Germinal center (tissue), 1 donor: ENCODE data around the gene SPC25.
"Not testable (repeated sequence)": the region's sequence is repeated elsewhere in the genome, so short reads cannot be mapped to it uniquely, and the experiment has no call there.

Source experiments
- DNase-seq: peaks from one replicate; pipeline ENCODE4 v3.0.0; 2012; ENCODE audit warnings: mixed read lengths, low spot score

SPC25 gene

DNA sequence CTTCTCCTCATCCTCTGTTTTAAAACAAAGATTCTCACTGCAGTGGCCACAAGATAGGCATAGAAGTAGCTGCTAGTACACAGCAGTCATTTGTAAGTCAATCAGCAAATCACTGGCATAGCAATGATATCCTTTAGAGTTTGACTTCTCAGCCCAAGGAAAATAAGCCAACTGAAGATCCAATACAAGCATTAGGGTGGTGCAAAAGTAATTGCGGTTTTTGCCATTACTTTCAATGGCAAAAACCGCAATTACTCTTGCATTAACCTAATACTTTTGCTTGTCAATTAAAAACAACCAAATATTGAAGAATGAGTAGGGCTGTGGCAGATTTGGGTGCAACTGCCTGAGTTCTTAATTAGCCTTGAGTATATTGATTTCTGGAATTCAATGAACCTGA lies 13.7 kb upstream of the SPC25 start:
- no peak for DNase-seq

DNA sequence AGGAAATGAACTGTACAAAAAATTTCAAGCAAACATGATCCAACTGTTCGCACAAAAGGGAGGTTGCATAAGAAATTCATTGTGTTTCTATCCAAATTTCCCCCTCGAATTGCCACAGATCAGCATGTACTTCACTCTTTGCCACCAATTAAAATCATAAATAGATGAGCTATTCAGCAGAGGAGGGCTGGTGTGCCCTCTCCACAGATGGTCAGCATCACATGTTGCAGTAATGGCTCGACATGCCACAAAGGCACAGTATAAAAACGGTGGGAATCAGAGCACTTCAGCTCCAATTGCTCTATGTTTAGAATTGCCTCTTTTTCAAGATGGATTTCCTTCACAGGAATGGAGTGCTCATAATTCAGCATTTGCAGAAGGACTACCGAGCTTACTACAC lies 10.8 kb upstream of the SPC25 start, which contains the start of gene G6PC2:
Gene G6PC2, plus strand, starts transcription at position 289 of the 400 bp plus-strand sequence. Its CDS starts 41 bp downstream, at position 330.
- no peak for DNase-seq

DNA sequence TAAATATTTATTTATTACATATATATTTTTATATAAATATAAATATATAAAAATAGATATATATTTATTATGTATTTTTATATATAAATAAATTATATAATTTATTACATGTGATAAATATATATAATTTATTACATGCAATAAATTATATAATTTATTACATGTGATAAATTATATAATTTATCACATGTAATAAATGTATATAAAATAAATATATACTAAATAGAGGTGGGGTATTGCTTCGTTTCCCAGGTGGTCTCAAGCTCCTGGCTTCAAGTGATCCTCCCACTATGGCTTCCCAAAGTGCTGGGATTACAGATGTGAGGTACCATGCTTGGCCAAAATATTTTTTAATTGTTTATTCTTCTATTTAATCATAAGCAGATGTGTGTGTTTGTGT lies 7.2 kb upstream of the SPC25 start:
- DNase-seq = no peak

DNA sequence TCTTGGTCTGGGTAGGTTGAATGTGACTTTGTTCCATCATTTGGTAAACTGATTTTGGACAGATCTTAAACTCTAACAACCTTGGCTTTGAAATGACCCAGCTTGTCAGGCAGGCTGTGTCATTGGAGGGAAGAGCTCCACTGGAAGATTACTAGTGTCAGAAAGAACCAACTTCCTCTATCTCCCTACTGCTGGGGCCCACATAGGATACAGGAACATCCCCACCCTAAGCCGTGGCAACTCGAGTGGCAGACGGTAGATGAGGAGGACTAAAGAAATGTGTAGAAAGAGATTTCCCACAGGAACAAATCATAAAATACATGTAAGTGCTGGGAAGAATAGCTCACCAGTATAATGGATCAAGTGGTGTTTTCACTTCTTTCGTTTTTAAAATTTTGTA lies 6.6 kb upstream of the SPC25 start:
- DNase-seq = no peak

DNA sequence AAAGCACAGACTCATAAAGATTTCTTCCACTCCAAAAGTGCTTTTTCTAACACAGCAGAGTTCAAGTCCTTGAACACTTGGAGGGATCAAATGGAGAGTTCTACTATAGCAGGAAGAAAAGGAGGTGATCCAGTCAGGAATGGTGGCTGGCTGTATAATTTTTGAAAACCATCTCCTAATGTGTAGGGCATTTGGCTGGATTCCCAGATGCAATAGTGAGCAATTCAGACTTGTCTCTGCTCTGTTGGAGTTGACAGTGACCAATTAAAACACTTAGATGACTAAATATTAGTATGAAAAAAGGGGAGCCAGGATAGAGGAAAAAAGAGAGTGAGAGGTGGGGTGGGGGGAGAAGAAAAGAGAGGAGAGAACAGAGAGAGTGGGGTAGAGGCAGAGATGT lies 5.5 kb upstream of the SPC25 start:
- DNase-seq = no peak

DNA sequence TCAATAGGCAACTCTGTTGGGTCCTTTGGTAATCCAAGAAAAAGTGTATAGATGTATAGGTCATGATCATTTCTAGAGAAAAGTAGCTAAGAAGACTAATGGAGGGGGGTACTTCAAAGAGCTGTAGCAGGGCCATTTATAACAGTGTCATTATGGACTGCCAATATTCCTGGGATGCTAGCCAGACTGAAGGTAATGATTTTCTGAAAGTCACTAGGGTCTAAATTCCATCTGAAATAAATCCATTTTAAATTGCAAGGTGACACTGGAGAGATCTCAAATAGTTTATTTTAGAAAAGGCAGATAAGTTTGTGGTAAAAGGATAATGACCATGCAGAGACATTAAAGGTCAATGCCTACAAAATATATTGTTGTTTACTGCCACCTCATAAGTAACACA lies 4.5 kb upstream of the SPC25 start:
- no peak for DNase-seq

DNA sequence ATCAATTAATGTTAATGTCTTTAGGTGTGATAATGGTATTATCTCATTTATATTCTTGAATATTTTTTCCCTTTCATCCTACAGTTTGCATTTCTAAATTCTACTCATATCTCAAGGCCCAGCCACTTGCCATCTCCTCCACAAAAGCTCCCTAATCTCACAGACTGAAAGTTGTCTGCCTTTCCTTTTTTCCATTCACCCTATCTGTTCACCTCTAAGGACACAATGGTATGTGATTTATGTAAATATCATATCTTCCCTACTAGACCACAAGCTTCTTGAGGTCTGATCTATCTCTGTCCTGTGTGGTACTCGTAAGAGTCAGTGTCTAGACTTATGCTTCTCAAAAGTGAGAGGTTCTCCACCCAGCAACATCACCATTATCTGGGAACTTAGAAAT lies 3.9 kb upstream of the SPC25 start:
- no peak for DNase-seq

DNA sequence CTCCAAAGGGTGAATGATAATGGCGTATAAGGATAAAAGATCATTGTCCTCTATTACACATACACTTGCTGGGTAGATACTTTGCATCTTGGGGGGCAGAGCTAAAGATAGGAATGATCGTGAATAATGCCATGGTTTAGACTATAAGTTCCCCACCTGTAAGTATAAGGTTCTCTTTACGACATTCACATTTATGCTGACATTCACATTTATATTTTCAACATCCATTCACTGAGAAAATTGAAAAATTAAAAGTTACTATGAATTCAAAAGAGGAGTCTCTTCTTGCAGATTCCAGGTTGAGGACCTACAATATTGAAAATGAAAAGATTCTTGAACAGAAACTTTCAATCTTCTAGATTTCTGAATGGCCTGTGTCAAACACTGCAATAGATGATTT lies 2.1 kb upstream of the SPC25 start:
- no peak for DNase-seq

DNA sequence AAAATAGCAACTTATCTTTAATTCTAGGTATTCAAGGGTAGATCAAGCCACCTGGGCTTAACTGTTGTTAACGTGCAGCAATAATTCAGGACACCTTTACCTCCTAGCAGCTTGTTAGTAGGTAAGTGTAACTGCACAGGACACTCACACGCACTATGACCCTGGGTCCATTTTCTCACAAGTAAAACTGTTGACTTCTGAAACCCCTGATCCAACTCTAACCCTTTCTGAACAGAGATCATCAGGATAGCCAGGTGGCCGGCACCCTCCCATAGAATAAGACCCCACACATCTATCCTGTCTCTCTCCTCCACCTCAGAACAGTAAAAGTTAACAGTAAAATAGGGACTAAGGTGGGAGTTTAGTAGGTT lies 610 bp downstream of the SPC25 start:
- no peak for DNase-seq

DNA sequence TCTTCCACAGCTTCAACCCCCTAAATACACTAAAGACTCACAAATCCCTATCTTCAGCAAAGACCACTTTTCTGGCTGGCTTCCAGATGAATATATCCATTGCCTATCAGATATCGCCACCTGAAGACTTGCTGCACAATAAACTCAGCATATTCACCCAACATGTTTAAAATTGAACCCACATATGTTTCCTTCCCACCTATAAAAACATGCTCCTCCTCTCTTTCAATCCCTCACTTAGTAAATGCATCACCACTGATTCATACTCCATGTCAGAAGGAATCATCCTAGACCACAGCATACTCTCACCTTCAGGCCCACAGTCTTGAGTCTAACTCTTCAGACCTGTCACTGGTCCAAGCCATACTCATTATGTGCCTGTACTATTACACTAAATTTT lies 5.3 kb downstream of the SPC25 start:
- no peak for DNase-seq

DNA sequence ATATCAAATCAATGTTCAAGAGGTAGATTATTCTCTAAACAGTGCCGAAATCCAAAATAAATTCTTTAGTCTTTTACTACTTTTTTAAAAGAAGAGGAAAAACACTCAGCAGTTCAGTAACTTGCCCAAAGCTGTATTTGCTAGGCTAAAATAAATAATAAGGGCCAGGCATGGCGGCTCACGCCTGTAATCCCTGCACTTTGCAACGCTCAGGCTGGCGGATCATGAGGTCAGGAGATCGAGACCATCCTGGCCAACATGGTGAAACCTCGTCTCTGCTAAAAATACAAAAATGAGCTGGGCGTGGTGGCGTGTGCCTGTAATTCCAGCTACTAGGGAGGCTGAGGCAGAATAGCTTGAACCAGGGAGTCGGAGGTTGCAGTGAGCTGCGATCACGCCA lies 8.1 kb downstream of the SPC25 start:
- DNase-seq = not testable (repeated sequence)

DNA sequence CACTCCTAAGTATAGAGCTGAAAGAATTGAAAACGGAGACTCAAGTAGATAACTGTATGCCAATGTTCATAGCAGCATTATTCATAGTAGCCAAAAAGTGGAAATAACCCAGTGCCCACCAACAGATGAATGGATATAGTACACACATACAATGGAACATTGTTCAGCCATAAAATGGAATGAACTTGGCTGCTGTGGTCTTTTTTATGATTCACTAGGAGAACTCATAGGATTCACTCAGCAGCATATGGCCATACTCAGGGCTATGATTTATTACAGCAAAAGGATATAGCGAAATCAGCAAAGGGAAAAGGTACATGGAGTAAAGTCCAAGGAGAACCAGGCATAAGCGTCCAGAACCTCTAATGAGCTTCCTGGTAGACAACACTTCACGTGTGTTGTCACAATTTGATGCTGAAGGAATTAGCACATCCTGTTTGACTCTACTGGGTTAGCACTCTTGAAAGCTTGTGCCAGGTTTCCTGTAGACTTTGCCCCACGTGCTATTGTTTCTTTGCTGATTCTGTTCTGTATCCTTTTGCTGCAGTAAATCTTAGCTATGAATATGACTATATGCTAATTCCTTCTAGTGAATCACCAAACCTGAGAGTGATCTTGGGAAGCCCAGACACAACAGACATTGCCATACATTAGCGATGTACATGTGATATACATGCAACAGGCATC lies 15.7 kb downstream of the SPC25 start:
- DNase-seq = no peak

DNA sequence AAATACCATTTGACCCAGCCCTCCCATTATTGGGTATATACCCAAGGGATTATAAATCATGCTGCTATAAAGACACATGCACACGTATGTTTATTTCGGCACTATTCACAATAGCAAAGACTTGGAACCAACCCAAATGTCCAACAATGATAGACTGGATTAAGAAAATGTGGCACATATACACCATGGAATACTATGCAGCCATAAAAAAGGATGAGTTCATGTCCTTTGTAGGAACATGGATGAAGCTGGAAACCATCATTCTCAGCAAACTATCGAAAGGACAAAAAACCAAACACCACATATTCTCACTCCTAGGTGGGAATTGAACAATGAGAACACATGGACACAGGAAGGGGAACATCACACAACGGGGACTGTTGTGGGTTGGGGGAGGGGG lies 19.4 kb downstream of the SPC25 start:
- not testable (repeated sequence) for DNase-seq

DNA sequence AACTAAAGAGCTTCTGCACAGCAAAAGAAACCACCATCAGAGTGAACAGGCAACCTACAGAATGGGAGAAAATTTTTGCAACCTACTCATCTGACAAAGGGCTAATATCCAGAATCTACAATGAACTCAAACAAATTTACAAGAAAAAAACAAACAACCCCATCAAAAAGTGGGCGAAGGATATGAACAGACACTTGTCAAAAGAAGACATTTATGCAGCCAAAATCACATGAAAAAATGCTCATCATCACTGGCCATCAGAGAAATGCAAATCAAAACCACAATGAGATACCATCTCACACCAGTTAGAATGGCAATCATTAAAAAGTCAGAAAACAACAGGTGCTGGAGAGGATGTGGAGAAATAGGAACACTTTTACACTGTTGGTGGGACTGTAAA lies 19.9 kb downstream of the SPC25 start:
- not testable (repeated sequence) for DNase-seq

DNA sequence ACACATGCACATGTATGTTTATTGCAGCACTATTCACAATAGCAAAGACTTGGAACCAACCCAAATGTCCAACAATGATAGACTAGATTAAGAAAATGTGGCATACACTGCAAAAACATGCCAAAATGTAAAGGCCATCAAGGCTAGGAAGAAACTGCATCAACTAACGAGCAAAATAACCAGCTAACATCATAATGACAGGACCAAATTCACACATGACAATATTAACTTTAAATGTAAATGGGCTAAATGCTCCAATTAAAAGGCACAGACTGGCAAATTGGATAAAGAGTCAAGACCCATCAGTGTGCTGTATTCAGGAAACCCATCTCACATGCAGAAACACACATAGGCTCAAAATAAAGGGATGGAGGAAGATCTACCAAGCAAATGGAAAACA lies 23.1 kb downstream of the SPC25 start:
- not testable (repeated sequence) for DNase-seq

DNA sequence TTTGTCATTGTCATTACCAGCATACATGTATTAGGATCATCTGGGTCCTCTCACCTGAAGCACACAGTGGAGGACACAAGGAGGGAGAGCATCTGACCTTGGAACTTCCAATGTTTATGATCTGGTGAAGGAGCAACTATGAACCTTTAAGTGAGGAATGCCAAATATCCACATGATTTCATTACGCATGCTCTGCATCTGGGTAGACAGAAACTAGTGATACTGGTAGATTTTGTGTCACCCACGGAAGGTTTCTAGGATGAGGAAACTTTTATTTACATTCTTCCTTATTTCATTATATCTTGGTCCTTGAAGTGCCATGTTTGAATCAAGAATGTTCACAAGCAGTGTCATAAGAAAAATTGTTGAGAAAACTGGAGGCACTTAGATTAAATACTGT lies 32.1 kb downstream of the SPC25 start:
- no peak for DNase-seq

DNA sequence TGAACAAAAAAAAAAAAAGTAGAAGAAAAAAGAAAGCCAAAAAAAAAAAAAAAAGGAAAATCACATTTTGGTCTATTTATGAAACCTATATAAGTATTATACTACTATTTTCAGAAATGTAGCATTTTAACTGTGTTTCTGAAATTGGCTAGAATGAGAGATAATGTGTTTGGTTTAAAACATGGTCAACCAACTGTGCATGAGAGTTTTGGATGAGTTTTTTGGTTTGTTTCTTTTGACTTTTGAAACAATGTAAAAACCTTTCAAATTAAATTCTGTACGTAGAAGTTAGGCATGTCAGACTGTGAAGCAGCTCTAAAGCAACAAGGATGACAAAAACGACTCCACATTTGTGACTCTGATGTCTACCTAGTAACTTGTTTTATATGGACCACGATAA lies 34.6 kb downstream of the SPC25 start:
- DNase-seq = no peak

DNA sequence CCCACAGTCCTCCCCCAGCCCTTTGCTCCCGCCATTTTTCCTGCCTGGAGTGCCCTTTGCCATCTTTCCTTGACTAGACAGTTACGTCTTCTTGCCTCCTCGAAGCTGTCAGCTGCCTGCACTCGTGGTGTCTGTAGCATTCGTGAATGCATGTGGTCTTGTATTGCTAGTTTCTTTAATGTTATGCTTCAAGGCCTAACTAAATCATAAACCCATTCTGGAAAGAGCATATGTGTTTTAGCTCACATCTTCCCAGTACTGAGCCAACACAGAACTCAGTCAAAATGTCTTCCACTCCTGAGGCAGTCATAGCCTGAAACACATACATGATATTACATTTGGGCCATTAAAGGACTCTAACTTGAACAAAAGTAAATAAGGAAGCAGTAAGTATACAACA lies 35.6 kb downstream of the SPC25 start:
- no peak for DNase-seq

DNA sequence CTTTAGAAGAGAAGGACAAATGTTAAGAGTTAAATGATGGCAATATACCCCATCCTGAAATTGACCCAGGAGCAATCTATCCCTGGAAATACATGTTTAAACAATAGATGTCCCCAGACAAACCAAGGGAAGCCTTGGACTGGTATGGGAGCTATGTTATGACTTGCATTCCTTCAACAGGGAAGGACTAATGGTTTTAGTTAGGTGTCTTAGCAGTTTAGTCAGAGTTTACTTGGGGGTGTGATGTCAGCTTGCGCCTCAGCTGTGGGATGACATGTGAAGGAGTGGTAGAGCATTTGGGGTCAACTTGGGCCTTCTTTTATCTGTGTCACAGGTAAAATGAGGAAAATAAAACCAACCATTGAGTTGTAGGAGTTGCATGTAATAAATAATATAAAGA lies 36.8 kb downstream of the SPC25 start:
- no peak for DNase-seq

DNA sequence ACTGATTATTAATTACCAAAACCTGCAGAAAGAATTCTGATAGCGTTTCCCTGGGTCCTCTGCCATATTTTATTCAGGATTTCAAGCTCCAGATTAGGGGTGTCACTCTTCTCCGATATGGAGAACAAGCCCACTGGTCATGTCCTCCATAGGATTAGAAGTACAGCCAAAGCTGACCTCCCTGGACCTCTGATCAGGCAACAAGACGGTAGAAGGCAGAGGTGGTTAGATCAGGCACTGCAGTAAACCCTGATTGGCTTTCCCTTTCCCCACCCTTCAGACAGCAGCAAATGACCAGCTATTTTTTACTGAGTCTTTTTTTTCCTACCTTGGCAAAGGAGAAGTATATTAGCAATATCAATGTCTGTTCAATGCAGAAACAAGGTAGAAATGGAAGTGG lies 37.7 kb downstream of the SPC25 start:
- no peak for DNase-seq

DNA sequence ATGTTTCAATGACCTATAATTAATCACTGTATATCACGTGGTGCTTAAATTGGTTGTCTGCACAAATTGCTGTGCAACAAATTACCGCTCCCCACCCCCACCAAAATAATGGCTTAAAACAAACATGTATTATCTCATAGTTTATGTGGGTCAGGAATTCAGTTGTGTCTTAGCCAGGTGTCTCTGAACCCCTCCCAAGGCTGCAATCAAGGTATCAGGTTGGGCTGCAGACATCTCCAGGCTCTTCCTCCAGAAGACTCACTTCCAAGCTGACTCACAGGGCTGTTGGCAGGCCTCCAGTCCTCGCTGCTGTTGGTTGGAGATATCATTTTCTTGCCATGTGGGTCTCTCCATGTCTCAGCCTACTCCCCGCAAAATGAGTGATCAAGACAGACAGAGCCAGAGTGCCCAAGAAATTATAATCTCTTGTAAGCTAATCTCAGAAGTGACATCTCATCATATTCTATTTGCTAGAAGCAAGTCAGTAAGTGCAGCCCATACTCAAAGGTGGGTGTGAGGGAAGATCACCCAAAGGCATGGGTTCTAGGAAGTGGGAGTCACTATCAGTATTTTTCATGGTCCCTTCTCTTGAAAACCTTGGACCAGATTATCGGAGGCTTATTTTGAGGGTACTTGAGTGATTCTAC lies 38.4 kb downstream of the SPC25 start:
- no peak for DNase-seq

DNA sequence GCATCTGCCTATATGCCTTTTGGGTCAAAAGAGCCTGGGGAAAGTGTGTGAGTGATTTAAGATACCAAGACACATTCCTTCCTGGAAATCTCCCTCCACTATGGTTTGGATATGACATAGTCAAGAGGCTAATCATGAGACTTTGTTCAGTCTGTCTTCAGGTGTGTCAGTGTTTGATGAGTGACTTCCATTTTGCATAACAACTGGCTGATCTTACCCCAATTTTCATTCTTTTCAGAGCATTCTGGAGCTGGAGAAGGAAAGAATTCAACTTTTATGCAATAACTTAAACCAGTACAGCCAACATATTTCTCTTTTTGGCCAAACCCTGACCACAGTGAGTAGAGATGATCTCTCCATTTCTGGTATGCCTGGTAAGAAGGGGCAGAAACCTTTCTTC lies 39.4 kb downstream of the SPC25 start:
- DNase-seq = no peak

DNA sequence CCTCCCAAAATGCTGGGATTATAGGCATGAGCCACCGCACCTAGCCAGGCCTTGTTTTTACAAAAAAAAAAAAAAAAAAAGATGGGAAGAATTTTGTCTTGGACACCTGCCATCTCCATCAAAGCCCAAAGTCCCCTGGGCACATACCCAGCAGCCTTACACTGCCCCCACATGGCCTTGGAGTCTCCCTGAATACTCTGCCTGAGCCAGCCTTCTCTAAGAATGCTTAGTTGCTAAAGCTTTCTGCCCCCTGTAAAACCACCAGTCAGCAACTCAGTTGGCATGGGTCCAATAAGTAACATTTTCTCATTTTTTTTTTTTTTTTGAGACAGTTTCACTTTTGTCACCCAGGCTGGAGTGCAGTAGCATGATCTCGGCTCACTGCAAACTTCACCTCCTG lies 40.6 kb downstream of the SPC25 start:
- no peak for DNase-seq

DNA sequence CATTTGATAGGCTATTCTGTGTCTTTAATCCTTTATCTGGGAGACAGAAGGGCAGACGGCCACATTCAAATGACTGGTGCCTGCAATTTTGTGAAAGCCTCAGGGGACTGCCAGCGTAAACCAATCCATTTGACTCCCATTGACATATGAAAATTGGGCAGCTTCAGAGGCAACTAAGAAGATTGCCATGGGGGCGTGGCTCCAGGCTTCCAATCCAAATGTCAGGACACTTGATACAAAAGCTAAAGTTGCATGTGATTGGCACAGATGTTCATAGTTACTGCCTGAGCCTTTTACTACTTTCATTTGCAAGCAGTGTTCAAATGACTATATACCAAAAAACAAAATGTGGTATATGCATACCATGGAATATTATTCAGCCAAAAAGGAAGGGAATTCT lies 42.0 kb downstream of the SPC25 start:
- no peak for DNase-seq
